Activated T-cell treated with anti-CD3 and anti-CD28 coated beads for 48 hours (primary cell): ENCODE data around the gene KCND1.
A peak's percentile ranks its signal among the peaks of the same experiment; 100 is the strongest.

ENCODE experiments used
- DNase-seq: peaks from one replicate; pipeline ENCODE4 v3.0.0-alpha.2; 2020; ENCODE audit warnings: low read depth

KCND1 gene

DNA sequence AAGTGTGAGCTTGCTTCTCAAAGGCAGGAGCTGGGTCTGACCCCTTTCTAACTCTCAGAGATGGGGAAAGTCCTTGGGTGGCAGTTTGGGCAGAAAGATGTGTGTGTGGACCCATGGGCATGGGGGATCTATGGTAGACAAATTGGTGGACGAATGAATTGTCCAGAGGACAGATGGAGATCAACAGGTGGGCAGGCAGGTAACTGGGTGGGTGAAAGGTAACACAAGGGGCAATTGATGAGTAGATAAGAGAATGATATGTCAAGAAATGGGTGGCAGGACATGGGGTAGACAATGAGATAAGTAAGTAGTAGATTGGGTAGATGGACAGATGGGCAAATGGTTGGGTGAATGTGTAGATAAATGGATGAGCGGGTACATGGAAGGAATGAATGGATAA lies 2.9 kb upstream of the KCND1 start:
- no peak for DNase-seq

DNA sequence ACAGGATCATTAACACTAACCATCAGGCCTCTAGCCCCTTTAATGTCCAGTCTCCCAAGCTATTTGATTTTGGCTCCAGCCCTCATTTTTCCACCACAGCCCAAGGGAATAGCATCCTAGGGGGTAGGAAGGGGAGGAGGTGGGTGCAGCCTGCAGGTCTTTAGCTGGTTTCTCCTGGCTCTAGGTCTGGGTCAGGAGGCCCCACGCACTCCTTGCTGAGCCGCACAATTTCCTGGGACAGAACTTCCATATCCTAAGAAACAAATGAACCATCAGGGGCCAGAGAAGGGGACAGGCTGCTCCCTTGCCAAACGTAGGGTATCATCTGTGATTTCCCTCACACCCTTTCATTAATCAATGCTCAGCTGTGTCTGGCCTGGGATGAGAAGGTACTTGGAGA lies 2.4 kb upstream of the KCND1 start:
- DNase-seq = no peak

GRCh38 chrX:48972220-48973164 lies 848 bp upstream of the KCND1 start:
- no peak for DNase-seq

- DNase-seq = no peak
Observed at GRCh38 chrX:48969471-48969870, 2.2 kb downstream of the KCND1 start.

- DNase-seq = no peak
Observed at GRCh38 chrX:48968377-48968776, 3.3 kb downstream of the KCND1 start.

DNA sequence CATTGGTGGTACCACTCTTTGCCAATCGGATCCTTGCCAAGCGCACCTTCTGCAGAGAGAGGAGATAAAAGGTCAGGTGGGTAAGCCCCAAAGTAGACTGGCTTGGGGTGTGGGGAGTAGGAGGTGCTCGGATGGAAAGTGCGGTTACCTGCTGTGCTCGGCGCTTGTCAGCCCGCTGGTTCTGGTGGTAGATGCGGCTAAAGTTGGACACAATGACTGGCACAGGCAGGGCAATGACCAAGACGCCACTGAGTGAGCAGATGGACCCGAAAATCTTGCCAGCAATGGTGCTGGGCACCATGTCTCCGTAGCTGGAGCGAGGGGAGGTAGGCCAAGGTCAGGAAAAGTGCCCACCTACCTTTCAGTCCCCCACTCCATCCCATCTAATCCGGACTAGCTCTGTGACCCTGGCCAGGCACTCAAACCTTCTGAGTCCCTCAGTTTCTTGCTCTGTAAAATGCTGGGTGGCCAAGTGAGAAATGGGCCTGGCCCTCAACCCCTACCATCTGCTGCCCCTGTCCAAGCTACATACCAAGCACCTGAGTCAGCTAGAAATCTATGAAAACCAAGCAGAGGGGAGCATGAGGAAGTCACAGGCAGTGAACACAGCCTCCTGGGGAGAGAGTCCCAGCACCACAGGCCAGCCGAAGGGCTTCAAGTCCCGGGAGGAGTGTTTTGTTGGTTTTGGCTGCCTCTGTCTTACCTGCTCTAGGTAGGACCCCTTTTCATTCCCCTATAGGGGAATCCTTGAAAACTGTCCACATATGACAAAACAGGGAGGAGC lies 4.7 kb downstream of the KCND1 start:
- no peak for DNase-seq

DNA sequence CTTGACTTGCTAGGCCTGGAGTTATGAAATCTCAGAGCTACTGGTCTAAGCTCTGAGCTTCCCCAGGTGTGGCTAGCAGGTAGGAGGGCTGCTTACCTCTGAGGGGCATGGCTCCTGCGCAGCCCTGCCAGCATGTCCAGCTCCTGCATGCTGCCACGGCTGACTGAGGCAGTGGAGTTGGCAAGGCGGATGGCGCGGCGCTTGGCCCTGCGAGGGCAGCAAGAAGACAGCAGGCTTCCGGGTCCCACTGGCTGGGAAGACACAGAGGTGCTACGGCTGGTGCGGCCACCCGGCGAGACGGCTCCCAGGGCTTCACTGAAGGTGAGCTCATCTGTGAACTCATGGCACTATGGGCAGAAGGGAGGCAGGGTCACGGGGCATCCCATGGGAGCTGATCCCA lies 5.7 kb downstream of the KCND1 start:
- DNase-seq = no peak

- DNase-seq = no peak
Observed at GRCh38 chrX:48961585-48962091, 10.0 kb downstream of the KCND1 start.

DNA sequence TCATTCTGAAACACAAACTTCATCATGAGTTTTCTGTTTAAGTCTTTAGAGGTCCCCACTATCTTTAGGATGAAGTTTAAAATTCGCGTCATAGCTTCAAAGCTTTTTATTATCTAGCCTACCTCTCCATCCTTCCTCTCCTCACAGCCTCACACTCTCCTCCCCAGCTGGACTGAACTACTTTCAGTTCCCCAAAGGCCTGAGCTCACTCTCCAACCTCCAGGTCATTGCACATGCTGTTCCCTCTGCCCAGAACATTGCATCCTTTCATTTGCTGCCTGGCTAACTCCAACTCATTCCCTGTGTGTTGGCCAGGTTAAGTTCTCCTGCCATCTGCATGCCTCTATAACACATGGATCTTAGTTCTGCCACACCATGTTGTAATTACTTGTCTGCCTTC lies 11.4 kb downstream of the KCND1 start:
- no peak for DNase-seq

DNA sequence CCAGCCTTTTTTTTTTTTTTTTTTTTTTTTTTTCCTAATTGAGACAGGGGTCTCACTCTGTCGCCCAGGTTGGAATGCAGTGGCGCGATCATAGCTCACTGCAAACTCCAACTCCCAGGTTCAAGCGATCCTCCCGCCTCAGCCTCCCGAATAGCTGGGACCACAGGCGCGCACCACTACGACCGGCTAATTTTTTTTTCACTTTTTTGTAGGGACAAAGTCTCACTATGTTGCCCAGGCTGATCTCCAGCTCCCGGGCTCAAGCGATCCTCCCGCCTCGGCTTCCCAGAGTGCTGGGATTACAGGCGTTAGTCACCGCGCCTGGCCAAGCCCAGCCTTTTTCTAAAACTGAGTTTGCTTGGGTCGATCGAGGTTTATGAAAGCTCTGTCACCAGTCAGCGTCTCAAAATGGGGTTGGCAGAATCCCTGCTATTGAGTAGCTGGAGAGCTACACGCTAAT lies 13.0 kb downstream of the KCND1 start:
- no peak for DNase-seq

- peak; percentile 88 for DNase-seq
Observed at GRCh38 chrX:48957827-48958634, 13.6 kb downstream of the KCND1 start.

DNA sequence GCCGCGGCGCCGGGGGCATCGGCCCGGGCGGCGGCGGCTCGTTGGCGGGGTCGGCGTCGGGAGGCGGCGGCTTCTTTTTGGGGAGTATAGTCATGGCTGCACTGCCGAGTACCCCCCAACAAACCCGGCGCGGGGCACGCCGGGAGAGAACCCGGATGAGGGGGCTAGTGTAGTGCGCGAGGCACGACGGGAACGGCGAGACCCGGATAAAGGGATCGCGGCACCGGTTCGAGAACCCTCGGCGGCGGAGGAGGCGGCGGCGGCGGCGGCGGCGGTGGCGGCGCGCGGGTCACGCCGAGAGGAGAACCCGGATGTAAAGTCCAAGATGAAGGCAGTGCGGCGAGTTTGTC lies 14.2 kb downstream of the KCND1 start, which contains the start of gene OTUD5:
OTUD5 (minus strand) TSS at position 131 of the 350 bp plus-strand sequence; CDS start at position 94, 37 bp downstream.
- DNase-seq = peak; percentile 66

DNA sequence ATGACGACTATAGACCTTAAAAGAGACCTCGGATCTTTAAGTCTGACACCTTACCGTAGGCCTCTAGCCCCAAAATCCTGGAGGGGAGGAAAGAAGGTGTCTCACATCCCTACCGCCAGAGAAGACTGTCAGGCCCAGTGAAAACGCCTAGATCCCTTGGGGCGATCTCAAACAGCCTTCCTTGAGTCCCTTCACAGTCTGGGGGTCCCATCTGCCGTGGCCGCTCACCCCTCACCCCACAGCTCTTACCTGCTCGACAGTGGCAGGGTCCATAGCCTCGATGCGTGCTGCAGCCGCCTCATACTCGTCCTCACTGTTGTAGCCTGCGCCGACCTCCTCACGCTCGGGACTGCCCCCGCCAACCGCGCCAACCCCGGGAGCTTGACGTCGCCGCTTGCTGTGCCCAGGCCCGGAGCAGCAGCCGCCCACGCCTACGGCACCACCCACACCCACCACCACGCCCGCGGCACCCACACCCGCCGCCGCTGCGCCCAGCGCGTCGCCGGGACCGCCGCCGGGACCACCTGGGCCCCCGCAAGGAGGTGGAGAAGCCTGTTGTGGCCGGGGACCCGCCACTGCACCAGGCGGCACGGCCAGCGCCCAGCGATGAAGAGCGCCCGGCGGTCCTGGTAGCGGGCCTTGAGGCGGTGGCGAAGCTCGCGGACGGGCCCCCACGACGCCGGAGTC lies 14.8 kb downstream of the KCND1 start:
- DNase-seq = no peak

DNA sequence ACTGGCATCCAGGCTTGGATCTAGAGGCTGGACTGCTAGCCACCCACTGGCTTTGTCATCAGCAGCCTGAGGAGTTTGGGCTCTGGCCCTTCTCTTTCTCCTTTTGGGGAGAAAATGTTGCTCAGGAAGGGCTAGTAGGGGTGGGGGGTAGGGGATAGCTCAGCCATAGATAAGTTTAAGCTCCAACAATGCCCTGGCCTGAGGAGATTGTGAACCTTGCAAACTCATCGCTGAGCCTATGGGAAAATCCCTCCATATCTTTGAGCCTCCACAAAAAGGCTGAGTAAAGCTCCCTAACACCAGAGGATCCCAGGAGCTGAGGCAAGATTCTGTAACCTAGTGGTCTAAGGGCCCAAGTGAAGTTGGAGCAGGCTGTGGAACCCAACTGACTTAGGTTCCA lies 23.1 kb downstream of the KCND1 start:
- no peak for DNase-seq

DNA sequence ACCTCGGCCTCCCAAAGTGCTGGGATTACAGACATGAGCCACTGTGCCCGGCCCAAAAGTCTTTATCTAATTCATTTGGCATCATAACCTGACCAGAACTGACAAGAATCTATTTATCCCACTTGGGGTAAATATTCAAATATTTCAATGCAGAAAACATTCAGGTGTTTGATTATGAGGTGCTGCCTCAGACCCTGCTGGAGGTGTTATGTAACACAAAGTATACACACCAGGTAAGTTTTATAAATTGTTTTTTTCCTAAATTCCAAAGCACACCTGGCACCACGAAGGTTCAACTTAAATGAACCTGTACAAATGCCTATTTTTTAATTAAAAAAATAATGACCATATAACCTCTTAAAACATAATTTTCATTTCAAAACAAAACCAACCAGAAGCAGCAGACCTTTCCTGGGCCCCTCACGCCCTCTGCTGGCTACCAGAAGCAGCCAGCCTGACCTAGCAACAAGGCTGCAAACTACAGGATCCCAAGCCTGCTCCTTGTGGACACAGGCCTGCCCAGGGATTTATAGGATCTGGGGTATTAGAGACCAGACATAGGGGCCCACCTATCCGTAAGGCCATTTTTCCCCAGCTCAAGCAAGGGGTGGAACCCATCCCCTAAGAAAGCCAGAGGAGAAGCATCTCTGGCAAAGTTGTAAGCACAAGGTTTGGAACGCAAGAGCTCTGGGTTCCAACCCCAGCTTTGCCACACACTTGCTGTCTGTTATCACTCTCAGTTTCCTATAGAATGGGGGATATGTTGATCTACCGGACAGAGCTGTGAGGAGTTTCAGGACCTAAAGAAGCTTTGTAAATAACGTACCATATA lies 25.9 kb downstream of the KCND1 start:
- DNase-seq = no peak

- DNase-seq = no peak
Observed at GRCh38 chrX:48942895-48943294, 28.7 kb downstream of the KCND1 start.

- no peak for DNase-seq
Observed at GRCh38 chrX:48940404-48940955, 31.2 kb downstream of the KCND1 start.

GRCh38 chrX:48939524-48940228 lies 32.0 kb downstream of the KCND1 start:
- DNase-seq = no peak

DNA sequence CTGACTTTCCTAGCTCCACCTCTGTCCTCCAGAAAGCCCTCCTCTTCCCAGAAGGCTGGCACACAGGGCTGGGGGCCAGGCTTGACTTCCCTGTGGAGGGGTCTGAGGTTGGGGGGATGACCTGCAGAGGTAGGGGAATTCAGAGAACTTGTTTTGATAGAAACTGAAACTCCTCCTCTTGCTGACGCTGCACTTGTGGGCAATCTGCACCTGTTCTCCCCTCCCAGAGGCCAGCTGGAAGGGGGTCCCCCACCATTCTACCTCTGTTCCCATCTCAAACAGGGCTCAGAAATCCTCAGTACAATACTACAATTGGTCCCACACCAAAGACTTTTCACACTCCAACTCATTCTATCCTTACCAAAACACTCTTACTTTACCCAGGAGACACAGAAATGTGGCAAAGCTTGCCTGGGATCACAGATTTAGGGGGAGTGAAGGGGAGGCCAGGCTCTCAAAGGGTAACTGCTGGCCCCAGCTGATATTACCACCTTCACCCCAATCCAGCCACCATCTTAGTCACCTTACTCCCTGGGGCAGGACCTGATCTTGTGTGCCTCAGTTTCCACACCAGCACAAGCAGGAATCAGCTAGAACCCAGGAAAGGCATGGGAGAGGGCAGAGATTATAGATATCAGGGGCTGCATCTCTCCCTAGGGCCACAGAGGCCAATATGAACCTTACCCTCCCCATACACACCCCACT lies 32.8 kb downstream of the KCND1 start:
- peak; percentile 64 for DNase-seq
